Activated CD4-positive, alpha-beta T cell treated with anti-CD3 and anti-CD28 coated beads, Interleukin-2, Interleukin-4, amounts not matched to agents 100 ng/mL and 50 ng/mL, durations not matched to agents 16 hours and 8 hours (primary cell): ENCODE data around the gene BPIFB3.
"Not testable (repeated sequence)": the region's sequence is repeated elsewhere in the genome, so short reads cannot be mapped to it uniquely, and the experiment has no call there.

Source experiments
- DNase-seq: peaks from one replicate; pipeline ENCODE4 v3.0.0-alpha.2; 2020; ENCODE audit warnings: low spot score

The BPIFB3 gene

GRCh38 chr20:33091147-33091546 is 37.4 kb downstream of the BPIFB3 start:
- no peak for DNase-seq

GRCh38 chr20:33091693-33092092 is 38.0 kb downstream of the BPIFB3 start:
- no peak for DNase-seq

DNA sequence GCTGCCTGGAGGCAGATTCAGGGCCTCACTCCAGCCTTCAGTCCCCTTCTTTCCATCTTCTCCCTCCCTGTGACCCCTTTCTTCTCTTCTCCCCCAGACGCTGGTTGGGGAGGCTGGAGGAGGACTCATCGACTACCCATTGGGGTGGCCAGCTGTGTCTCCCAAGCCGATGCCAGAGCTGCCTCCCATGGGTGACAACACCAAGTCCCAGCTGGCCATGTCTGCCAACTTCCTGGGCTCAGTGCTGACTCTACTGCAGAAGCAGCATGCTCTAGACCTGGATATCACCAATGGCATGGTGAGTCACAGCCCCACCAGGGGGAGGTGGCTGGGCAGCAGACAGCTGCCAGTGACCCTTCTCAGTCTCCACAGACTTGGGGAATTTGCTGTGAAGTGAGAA is 38.7 kb downstream of the BPIFB3 start:
- no peak for DNase-seq

GRCh38 chr20:33093074-33093473 is 39.4 kb downstream of the BPIFB3 start:
- DNase-seq: no peak

- no peak for DNase-seq
Measured at GRCh38 chr20:33093582-33093981, 39.9 kb downstream of the BPIFB3 start.

GRCh38 chr20:33095249-33095648 is 41.5 kb downstream of the BPIFB3 start:
- DNase-seq: no peak

DNA sequence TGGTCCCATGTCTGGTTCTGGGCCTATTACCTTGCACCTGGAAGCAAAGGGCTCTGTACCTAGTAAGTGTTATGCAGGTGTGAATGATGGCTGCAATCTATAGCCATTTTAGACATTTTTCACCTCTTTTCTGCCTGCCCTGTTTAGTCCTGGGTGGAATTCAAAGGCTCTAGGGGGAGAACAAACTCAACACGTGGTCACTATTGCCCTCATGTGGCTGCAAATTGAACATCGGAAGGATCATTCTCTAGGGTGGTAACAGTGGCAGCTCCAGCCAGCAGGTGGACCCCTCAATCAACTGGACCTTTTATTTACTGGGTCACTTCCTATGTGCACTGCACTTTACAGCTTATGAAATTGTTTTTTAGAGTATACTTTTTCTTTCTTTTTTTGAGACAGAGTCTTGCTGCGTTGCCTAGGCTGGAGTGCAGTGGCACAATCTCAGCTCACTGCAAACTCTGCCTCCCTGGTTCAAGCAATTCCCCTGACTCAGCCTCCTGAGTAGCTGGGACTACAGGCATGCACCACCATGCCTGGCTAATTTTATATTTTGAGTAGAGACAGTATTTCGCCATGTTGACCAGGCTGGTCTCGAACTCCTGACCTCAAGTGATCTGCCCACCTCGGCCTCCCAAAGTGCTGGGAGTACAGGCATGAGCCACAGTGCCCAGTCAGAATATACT is 42.3 kb downstream of the BPIFB3 start:
- DNase-seq: peak; percentile 51

GRCh38 chr20:33097001-33097400 is 43.3 kb downstream of the BPIFB3 start:
- DNase-seq: no peak

DNA sequence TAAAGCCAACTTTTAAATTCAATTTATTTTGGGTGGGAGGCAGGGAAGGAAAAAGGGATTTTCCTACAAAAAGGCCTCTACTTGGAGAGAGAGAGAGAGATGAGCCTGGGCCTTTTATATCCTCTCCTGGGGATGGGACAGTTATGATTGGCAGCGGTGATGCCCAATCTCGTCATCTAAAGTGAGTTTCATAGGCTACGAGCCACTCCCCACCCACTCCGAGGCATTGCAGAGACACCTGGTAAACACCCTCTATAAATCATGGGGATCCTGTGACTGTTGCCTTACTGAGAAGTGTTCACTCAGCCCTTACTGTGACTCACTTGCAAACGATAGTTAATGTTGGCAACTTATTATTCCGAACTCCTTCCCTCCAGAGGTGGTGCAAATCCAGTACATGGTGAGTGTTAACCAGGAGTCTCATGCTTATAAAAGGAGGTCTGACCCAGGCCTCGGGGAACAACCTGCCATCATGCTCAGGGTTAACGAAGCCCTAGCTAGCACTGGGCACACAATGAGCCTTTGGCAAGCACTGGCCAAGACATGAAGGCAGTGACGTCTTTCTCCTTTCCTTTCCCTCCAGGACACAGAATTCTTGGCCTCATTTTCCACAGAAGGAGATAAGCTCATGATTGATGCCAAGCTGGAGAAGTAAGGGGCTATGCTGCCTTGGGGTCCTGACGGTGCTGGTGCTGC is 46.3 kb downstream of the BPIFB3 start:
- DNase-seq: no peak

GRCh38 chr20:33103556-33103955 is 49.9 kb downstream of the BPIFB3 start:
- DNase-seq: no peak

GRCh38 chr20:33104336-33104735 is 50.6 kb downstream of the BPIFB3 start:
- DNase-seq: no peak

DNA sequence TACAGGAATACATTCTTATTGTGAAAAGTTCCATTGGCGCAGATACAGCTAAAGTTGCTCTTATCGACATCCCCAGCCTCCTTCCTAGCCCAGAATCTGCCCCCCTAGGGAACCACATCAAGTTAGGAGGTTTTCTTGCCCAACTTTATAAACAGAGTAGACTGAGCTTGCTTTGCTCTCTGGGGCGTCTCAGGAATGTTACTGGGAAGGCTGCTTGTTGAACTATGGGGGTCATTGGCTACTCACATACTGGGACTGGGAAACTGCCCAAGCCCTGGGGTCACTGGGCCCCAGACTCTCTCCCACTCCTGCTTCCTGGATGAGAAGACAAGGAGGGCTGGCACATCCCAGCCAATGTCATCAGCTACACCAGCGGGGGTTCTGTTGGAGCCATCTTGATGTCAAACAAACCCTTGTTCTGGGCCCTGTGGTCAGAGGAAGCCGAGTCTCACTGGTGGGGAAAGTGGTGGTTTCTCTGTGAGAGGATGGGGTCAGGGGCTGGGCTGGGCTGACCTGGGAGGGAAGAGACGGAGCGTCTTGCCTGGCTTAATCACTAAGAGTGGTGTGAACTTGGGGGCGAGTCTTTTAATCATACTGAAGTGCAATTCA is 51.7 kb downstream of the BPIFB3 start:
- no peak for DNase-seq

DNA sequence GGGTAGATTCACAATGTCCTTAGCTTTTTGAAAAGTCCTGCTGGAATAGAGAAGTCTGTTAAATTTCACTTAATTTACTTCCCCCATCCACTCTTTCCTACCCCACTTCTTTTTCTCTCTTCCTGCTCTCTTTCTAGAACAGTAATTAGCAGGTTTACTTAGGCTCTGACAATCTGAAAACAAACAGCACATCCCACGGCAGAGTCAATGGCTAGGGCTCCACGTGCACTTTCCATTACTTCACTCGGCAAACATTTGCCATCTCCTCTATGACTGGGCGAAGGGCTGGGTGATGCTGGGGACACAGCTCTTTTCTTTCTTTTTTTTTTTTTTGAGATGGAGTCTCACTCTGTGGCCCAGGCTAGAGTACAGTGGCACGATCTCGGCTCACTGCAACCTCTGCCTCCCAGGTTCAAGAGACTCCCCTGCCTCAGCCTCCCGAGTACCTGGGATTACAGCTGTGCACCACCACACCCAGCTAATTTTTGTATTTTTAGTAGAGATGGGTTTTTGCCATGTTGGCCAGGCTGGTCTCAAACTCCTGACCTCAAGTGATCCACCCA is 52.4 kb downstream of the BPIFB3 start:
- not testable (repeated sequence) for DNase-seq

- no peak for DNase-seq
Measured at GRCh38 chr20:33108661-33109060, 55.0 kb downstream of the BPIFB3 start.

GRCh38 chr20:33110147-33110825 is 56.6 kb downstream of the BPIFB3 start:
- DNase-seq: no peak

- no peak for DNase-seq
Measured at GRCh38 chr20:33111306-33111705, 57.6 kb downstream of the BPIFB3 start.

DNA sequence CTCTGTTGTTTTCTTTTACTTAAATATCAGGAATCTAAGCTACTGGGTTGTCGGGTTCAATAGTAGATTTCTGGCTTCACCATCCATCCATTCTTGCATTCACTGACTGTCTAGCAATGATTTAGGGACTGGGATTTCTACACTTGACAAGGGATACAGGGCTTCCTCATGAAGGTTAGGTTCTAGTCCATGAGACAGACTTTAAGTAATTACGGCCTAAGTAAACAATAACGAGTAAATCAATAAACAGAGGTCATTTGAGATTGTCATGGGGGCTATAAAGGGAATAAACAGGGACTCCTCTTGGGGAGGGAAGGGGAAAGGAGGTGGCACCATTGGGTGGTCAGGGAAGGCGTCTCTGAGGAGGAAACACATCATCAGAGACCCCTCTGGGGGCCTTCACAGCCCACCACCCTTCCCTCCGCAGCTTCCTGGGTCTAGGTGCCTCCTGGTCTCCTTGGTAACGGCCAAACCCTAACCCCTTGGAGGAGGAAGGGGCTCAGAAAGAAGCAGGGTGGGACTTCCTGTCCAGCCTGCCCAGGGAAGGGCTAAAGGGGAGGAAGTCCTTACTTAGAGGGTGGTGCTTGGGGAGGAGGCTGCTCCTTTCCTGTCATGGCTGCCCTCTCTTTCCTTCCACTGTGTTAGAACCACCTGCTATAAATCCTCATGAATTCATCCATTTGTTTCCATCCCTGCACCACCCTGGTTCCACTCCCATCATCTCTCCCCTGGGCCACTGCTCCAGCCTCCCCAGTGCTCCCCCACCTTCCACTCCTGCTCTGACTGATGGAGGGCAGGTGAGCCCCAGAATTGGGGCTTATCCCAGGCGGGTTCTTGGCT is 59.1 kb downstream of the BPIFB3 start:
- DNase-seq: no peak

DNA sequence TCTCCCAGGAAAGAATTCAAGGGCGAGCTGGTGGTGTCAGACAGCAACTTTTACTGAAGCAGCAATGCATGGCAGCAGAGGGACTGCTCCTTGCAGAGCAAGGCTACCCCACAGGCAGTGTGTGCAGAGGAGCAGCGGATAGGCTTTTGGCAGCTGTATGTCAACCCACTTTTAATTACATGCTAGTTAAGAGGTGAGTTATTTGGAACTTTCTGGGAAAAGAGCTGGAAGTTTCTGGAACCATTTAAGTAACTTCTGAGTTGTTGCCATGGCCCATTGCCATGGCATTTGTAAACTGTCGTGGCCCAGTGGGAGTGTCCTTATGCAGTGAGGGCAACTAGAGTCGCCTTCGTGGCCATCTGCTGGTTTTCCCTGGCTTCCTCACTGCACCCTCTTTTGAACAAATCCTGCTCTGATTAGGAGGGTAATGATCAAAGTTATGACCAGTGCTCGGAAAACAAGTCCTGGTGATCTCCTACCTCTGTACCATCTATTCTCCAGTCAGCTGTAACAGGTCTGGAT is 59.7 kb downstream of the BPIFB3 start:
- DNase-seq: no peak

- DNase-seq: not testable (repeated sequence)
Measured at GRCh38 chr20:33115501-33115900, 61.8 kb downstream of the BPIFB3 start.

GRCh38 chr20:33119725-33120720 is 66.3 kb downstream of the BPIFB3 start:
- no peak for DNase-seq
